HAP-1 (cell line): ENCODE measurements around the gene CXCR5.

Source experiments
- DNase-seq, 2 experiments: peaks; one replicate each; pipeline ENCODE4 v3.0.0-alpha.2; 2016 to 2020; ENCODE audit warnings: low spot score in 2 of 2
- H3K27me3 ChIP-seq: fragments of 250-450 bp; sonication (Bioruptor Pico); 2 replicates; pipeline ENCODE4 v1.5.1; 2020; ENCODE audit warnings: low read depth, mild to moderate bottlenecking, moderate library complexity
- H3K36me3 ChIP-seq: fragments of 250-450 bp; sonication (Bioruptor Pico); replicated peaks from 2 replicates; pipeline ENCODE4 v1.5.1; 2020; ENCODE audit warnings: mild to moderate bottlenecking
- H3K4me1 ChIP-seq: fragments of 250-450 bp; sonication (Bioruptor Pico); 2 replicates; pipeline ENCODE4 v1.5.1; 2020; ENCODE audit warnings: mild to moderate bottlenecking
- H3K4me3 ChIP-seq: fragments of 250-450 bp; sonication (Bioruptor Pico); 2 replicates; pipeline ENCODE4 v1.5.1; 2020; ENCODE audit warnings: mild to moderate bottlenecking, moderate library complexity
- H3K9me3 ChIP-seq: fragments of 250-450 bp; sonication (Bioruptor Pico); 2 replicates; pipeline ENCODE4 v1.5.1; 2020; ENCODE audit warnings: mild to moderate bottlenecking, moderate library complexity
- in situ Hi-C: fragments of 300-500 bp; cut with MboI; formaldehyde crosslinking; loops from 3 replicates; pipeline ENCODE4 v1.14.3; 2020; ENCODE audit warnings: low sequenced_read_pairs, inconsistent platforms, mixed read lengths

The CXCR5 gene

DNA sequence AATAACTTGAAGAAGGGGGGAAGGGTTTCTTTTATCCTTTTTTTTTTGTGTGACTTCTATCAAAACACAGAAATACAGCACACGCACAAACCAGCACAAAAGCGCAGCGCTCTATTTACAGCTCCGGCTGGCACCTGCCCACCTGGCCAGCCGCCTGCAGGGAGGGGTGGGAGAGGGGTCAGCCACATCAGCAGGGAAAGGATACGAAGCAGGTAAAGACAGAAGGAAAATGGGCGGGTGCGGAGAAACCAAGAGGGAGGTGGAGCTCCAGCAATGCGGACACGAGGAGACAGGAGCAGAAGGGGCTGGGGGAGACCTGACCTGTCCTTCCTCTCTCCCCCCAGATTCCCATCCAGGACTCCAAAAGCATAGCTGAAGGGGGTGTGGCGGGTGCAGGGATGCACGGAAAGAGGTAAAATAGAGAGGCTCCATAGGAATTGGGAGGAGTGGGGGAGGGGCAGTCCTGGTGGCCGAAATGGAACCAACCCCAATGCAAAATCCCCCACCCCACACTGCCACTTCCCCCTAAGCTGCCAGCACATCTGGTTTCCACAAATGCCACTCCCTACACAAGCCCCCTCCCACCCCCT lies 14.1 kb downstream of the CXCR5 start:
- Histone ChIP-seq H3K4me3 (no peak overlapping the region), H3K36me3 (peaks cover 3% of the 10 kb centered on the region), H3K4me1 (no peaks in the 10 kb centered on the region), H3K27me3 (no peaks in the 10 kb centered on the region; the same call in 1 of the 2 replicates), H3K9me3 (no peaks in the 10 kb centered on the region)
- no peak for DNase-seq
- in situ Hi-C loops, result no loop called here

DNA sequence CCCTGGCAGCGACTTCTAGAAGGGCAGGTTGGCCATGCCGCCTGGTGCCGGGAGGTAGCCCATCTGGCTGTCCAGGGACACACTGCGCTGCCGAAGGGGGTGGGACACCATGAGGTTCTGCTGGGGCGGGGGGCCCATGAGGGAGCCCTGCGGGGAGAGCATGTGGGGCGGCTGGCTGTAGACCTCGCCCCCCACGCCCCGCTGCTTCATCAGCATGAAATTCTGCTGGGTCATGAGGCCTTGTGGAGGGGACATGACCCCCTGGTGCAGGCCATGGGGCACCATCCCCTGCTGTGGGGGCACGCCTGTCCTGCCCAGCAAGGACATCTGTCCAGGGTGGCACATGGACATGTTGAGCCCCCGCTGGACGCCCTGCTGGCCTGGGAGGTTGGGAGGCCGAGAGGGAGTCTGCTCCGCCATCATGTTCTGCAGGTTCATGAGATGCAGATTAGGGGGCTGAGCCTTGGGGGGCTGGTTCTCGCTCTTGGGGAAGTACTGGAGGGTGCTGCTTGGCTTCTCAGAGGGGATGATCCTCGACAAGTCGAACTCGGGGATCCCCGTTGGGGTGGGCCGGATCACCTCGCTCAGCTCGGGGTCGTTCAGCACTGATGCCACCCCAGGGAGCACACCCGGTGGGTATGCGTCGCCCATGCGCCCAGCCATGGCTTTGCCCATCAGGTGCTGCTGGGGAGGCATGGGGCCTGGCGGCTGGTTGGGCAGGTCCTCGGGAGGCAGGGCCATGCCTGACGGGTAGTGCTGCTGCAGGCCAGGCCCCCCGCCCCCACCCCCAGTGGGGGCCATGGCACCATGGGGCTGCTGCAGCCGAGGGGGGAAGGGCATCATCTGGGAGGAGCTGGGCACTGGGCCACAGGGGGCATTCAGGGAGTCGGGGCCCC lies 15.0 kb downstream of the CXCR5 start:
- H3K9me3 ChIP-seq, result no peaks in the 10 kb centered on the region
- no peaks in the 10 kb centered on the region for H3K4me1 ChIP-seq
- DNase-seq, result no peak
- H3K4me3 ChIP-seq, result no peak overlapping the region
- no peaks in the 10 kb centered on the region; the same call in 1 of the 2 replicates for H3K27me3 ChIP-seq
- in situ Hi-C loops, result no loop called here
- H3K36me3 ChIP-seq, result peaks cover 3% of the 10 kb centered on the region

DNA sequence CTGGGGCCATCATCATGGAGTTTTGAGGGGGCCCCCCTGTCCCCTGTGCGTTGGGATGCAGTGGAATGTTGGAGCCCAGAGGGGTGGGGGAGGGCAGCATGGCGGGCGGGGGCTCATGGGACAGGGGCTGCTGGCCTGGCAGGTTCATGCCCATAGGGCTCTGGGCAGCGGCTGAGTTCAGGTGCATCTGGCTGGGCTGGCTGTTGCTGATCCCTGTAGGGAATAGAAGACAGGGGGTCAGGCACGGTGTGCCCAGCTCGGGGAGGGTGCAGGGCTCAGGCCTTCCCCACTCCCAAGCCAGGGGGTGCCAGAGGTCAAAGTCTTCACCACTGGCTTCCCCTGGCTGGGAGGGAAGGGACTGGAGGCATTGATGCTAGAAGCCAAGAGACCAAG lies 15.6 kb downstream of the CXCR5 start:
- in situ Hi-C loops, result no loop called here
- H3K36me3 ChIP-seq, result peaks cover 3% of the 10 kb centered on the region
- no peak overlapping the region for H3K4me3 ChIP-seq
- no peaks in the 10 kb centered on the region for H3K9me3 ChIP-seq
- no peak for DNase-seq
- no peaks in the 10 kb centered on the region for H3K4me1 ChIP-seq
- no peaks in the 10 kb centered on the region; the same call in 1 of the 2 replicates for H3K27me3 ChIP-seq

DNA sequence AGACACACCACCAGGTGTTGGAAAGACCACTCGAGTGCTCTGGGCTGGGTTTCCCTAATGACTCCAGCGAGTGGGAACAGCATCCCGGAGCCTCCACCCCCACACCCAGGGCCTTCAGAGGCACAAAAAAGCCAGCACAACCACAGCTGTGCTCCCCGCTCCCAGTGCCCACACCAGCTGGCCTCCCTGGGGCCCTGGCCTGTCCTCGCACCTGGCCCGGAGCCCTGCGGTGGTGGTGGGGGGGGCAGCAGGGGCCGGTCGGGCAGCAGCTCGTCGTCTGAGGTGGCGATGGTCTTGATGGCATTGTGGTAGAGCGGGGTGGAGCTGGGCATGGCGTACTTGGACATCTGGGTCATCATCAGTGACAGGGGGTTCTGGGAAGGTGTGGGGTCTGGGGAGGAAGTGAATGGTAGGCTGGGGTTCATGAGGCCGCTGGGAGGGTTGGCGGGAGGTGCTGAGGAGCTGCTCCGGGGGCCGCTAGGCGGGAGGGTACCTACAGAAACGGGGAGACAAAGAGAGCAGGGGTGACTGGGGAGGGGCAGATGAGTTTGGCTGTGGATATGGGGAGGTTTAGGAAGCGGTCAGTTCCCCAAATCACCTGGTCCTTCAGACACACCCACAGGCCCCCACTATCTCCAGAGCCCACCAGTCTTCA lies 16.1 kb downstream of the CXCR5 start:
- H3K4me1 ChIP-seq, result no peaks in the 10 kb centered on the region
- in situ Hi-C loops, result no loop called here
- H3K27me3 ChIP-seq, result no peaks in the 10 kb centered on the region; the same call in 1 of the 2 replicates
- H3K36me3 ChIP-seq, result peaks cover 3% of the 10 kb centered on the region
- H3K9me3 ChIP-seq, result no peaks in the 10 kb centered on the region
- H3K4me3 ChIP-seq, result no peak overlapping the region
- no peak for DNase-seq

DNA sequence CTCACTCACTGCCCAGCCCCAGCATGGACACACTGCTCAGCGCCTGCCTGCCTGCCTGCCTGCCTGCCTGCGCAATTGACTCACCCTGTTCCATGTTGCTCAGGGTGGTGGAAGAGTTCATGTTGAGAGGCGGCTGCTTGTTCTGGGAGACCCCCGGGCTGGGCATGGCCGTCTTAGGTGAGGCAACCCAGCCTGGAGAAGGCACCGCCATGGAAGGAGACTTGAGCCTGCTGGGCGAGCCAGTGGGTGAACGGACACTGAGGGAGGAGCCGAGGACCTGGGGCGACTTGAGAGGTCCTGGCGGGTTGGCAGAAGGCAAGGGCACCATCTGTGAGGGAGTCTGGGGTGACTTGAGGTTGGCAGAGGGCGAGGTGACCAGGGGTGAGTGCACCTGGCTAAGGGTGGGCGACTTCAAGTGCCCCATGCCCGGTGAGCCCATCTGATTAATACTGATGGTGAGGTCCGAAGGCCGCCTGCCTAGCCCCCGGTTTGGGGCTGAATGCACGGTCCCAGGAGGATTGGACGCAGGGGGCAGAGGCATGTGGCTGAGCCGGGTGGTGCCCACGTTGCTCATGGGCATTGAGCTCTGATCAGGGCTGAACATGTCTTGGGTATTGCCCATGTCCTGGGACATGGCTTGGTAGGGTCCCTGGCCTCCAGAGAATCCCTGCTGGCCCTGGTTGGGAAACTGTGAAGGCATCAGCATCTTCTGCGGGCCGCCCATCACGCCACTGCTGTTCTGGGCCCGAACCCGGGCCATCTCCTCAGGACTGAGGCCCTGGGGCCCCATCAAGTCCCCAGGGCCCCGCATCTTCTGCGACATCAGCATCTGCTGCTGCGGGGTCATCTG lies 17.1 kb downstream of the CXCR5 start:
- H3K27me3 ChIP-seq, result no peaks in the 10 kb centered on the region
- H3K4me3 ChIP-seq, result no peak overlapping the region
- in situ Hi-C loops, result no loop called here
- no peaks in the 10 kb centered on the region for H3K4me1 ChIP-seq
- peaks cover 3% of the 10 kb centered on the region for H3K36me3 ChIP-seq
- no peak for DNase-seq
- H3K9me3 ChIP-seq, result no peaks in the 10 kb centered on the region

DNA sequence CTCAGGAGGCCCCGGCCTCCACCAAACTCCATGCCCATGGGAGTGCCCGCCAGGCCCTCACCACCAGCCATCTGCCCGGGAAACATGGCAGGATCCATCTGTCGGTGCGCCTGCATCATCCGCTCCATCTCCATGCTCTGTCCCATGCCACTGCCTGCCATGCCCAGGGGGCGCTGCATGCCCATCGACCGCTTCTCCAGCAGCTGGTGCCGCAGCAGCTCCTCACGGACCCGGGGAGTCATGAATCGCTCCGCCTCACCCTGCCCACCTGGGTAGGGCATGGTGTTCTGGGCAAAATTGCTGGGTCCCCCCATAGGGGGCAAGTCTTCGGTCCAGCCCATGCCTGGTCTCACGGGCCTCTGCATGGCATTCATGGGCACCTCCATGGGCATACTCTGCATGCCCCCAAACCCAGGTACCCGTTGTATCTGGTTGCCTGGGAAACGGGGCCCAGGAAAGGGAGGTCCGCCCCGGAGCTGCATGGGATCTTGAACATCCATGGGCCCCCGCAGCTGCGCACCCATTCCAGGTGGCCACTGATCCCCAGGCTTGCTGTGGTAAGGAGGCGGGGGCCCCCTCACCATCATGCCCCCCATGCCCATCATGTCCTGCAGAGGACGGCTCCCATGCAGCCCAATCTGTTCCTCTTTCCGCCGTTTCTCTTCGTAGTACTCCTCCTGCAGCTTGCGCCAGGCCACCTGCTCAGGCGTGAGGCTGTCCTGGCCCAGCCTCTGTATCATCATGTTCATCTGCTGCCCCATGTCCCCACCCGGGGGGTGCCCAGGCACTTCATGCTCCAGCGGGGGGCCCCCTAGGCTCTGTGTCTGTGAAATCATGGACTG lies 18.0 kb downstream of the CXCR5 start:
- DNase-seq, result no peak
- H3K9me3 ChIP-seq, result no peaks in the 10 kb centered on the region
- H3K27me3 ChIP-seq, result no peaks in the 10 kb centered on the region
- no peak overlapping the region for H3K4me3 ChIP-seq
- in situ Hi-C loops, result no loop called here
- peaks cover 4% of the 10 kb centered on the region for H3K36me3 ChIP-seq
- H3K4me1 ChIP-seq, result no peaks in the 10 kb centered on the region

DNA sequence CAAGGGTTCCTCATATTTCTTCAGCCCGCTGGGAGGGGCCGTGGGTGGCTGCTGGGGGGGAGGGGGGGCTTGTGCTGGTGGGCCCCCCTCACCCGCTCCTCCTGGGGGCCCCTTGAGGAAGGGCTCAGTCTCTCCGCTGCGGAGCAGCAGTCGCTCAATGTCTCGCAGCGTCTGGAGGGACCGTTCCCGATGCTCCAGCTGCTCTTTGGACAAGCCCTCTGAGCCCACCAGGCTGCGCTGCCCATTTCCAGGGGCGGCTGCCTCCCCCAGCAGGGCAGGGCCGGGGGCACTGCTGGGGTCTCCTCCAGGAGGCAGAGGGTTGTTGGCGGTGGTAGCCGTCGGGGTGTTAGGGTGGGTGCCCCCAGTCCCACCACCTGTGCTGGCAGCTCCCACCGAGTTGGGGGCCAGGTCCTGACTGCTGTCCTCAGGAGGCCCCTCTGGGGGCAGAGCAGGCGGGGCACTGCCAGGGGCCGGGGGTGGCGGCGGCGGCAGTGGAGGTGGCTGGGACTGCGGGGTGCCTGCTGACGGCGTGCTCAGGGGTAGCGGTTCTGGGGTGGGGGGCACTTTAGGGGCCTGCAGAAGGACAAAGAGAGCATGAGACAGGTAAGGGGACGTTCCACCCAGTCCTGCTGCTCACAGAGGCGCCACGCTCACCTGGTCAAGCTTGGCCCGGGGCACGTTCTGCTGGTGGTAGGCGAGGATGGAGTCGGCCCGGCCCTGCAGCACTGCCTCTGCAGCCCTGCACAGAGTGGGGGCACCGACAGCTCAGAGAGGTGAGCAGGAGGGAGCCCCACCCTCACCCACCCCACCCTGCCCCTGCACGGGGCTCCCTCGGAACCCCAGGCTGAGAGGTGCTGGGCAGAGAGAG lies 18.9 kb downstream of the CXCR5 start:
- H3K36me3 ChIP-seq, result peaks cover 12% of the 10 kb centered on the region
- H3K4me3 ChIP-seq, result no peak overlapping the region
- in situ Hi-C loops, result no loop called here
- DNase-seq, result no peak
- peaks cover 2% of the 10 kb centered on the region; the same call in 1 of the 2 replicates for H3K4me1 ChIP-seq
- no peaks in the 10 kb centered on the region for H3K9me3 ChIP-seq
- no peaks in the 10 kb centered on the region for H3K27me3 ChIP-seq

DNA sequence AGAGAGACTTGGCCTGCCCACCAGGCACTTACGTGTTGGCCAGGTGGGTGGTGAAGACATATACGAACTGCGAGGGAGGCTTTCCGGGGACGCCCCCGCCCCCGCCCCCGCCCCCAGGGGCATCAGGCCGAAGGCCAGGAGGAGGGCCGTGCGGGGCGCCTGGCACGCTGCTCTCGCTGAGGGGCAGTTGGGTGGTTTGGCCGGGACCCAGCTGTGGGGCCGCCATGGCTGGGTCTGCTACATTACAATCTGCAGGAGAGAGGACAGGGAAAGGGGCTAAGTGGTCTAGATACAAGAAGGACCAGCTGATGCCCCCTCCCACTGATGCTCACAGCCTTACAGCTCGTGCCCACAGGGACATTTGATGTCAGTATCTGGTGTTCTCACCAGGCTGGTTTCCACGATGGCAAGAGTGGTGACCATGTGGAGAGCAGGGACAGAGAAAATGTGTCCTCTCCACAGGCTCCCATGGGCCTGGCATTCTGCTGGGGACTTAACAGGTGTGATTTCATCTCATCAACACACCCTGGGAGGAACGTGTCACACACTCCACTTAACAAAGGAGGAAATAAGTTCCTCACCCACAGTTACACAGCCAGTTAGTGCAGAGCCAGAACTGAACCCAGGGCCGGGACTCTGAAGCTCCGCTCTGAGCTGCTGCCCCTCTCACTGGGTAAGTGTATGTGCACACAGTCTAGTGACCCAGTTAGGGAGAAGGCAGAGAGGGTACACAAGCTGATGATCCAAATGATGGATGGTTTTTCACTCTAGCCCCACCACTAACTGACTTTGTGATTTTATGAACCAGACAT lies 19.7 kb downstream of the CXCR5 start:
- Histone ChIP-seq H3K4me1 (peaks cover 2% of the 10 kb centered on the region; the same call in 1 of the 2 replicates), H3K36me3 (peaks cover 12% of the 10 kb centered on the region), H3K4me3 (no peak overlapping the region), H3K27me3 (no peaks in the 10 kb centered on the region), H3K9me3 (no peaks in the 10 kb centered on the region)
- DNase-seq, result no peak
- in situ Hi-C loops, result no loop called here

DNA sequence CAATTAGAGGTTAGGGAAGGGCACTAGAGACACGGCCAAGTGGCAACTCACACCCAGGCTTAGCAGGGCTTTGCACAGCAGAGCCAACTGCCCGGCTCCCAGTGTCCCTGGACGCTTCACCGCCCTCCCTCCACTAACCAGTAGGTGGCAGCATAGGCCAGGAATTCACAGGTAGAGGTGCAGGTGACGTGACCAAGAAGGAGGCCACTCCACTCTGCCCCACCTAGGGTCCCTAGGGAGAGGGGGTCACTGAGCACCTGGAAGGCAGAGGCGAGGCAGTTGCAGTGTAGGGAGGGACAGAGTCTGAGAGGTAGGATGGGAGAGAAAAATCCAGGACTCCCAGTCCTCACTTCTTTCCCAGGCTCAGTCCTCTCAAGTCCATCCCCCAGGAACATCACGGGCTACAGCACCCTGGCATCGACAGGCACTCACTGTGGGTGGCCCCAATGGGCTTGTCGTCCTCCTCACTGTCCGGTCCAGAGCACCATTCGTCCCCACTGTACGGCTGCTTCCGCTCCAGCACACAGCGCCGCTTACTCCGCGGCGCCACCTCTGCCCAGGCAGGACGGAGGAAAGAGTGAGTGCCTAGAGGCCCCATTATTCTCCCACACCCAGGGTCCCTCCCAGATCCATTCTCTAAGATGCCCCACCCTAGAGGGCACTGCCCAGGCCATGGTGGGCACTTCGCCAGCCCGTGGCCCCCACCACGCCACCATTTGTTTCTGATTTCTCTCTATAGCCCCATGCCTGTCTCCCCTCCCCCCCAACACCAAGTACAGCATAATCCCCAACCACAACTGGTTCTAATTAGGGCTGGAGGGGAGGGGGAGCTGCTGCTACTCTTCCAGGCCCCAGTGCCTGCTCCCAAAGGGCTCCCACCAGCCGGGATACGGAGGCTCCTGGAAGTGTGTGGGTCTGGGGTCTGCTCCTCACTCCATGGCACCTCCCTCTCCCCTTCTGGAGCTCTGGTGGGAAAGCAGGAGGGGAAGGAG lies 23.7 kb downstream of the CXCR5 start:
- Histone ChIP-seq H3K4me3 (no peak overlapping the region), H3K9me3 (no peaks in the 10 kb centered on the region), H3K27me3 (no peaks in the 10 kb centered on the region), H3K36me3 (peaks cover 9% of the 10 kb centered on the region; the same call in 1 of the 2 replicates), H3K4me1 (peaks cover 30% of the 10 kb centered on the region)
- in situ Hi-C loops, result loop anchor here (5.0 kb wide), 1 partner anchor 50 kb away; the partner anchor contains the start of gene UPK2
- DNase-seq, result peak; percentile 67 to 90

DNA sequence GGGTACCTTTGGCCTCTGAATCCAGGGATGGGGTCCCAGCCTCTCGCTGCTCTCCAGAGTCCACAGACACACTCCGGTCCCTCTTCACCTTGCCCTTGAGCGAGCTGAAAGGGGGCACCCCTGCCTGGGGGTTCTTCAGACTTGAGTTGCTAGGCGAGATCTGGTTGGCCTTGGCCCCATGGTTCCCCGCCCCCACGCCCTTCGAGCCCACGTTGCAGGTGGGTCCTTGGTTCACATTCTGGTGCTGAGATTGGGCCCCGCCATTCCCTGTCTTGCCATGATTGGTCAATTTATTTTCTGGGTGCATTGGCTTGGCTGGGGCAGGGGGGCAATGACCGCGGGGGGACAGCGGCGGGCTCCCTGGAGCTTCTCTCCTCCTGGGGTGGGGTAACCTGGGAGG lies 24.6 kb downstream of the CXCR5 start:
- no peaks in the 10 kb centered on the region for H3K9me3 ChIP-seq
- in situ Hi-C loops, result loop anchor here (5.0 kb wide), 1 partner anchor 49 kb away; the partner anchor contains the start of gene UPK2
- peaks cover 32% of the 10 kb centered on the region for H3K4me1 ChIP-seq
- H3K36me3 ChIP-seq, result peaks cover 9% of the 10 kb centered on the region; the same call in 1 of the 2 replicates
- DNase-seq, result no peak
- no peaks in the 10 kb centered on the region for H3K27me3 ChIP-seq
- no peak overlapping the region for H3K4me3 ChIP-seq
